GM18517 (cell line): ENCODE results near the gene PIK3R2.
A peak's percentile ranks its signal among the peaks of the same experiment; 100 is the strongest.
"Not testable (repeated sequence)": the region's sequence is repeated elsewhere in the genome, so short reads cannot be mapped to it uniquely, and the experiment has no call there.

Experiments
- ATAC-seq: cut with Tn5 transposase; IDR thresholded peaks from one replicate; pipeline ENCODE4 v1.9.1; 2021; ENCODE audit warnings: mild to moderate bottlenecking, moderate library complexity; ENCODE audit not compliant: unreplicated experiment

The PIK3R2 gene

GRCh38 chr19:18152442-18152816 lies 534 bp upstream of the PIK3R2 start:
- ATAC-seq = peak; percentile 77

- no peak for ATAC-seq
Measured at GRCh38 chr19:18153556-18154134, 682 bp downstream of the PIK3R2 start.

- ATAC-seq = no peak
Measured at GRCh38 chr19:18155095-18156087, 2.4 kb downstream of the PIK3R2 start.

GRCh38 chr19:18156268-18156667 lies 3.3 kb downstream of the PIK3R2 start:
- ATAC-seq = no peak

- no peak for ATAC-seq
Measured at GRCh38 chr19:18156841-18157464, 4.0 kb downstream of the PIK3R2 start.

- no peak for ATAC-seq
Measured at GRCh38 chr19:18157465-18158063, 4.6 kb downstream of the PIK3R2 start.

- no peak for ATAC-seq
Measured at GRCh38 chr19:18158467-18158866, 5.5 kb downstream of the PIK3R2 start.

- not testable (repeated sequence) for ATAC-seq
Measured at GRCh38 chr19:18159059-18159616, 6.2 kb downstream of the PIK3R2 start.

- ATAC-seq = no peak
Measured at GRCh38 chr19:18159810-18160209, 6.8 kb downstream of the PIK3R2 start.

- no peak for ATAC-seq
Measured at GRCh38 chr19:18160493-18160970, 7.6 kb downstream of the PIK3R2 start.

GRCh38 chr19:18160971-18161635 lies 8.1 kb downstream of the PIK3R2 start:
- peak; percentile 51 for ATAC-seq

GRCh38 chr19:18161636-18162002 lies 8.7 kb downstream of the PIK3R2 start:
- peak; percentile 13 for ATAC-seq

GRCh38 chr19:18164072-18164471 lies 11.1 kb downstream of the PIK3R2 start:
- ATAC-seq = no peak

GRCh38 chr19:18165794-18166544 lies 13.0 kb downstream of the PIK3R2 start:
- no peak for ATAC-seq

- ATAC-seq = no peak
Measured at GRCh38 chr19:18167011-18167410, 14.0 kb downstream of the PIK3R2 start.

- no peak for ATAC-seq
Measured at GRCh38 chr19:18167975-18168645, 15.1 kb downstream of the PIK3R2 start.

GRCh38 chr19:18168673-18169381 lies 15.9 kb downstream of the PIK3R2 start:
- ATAC-seq = no peak

- no peak for ATAC-seq
Measured at GRCh38 chr19:18170714-18171255, 17.8 kb downstream of the PIK3R2 start.
